ENCODE measurements around the gene SSX2IP. TPM values are rescaled to one million over a fixed set of nuclear protein-coding genes. Genes with fewer than 3 reads are reported as not detected.

Gene SSX2IP
- total RNA-seq, 6 experiments from 2014 or later: 78.3 to 128 (median 121) TPM

- peak; percentile 64 for DNase-seq
- peaks cover 4% of the 10 kb centered on the region; the same call in 1 of the 2 replicates for H3K36me3 Mint-ChIP-seq (ENCODE audit: low read depth)
- H3K4me1 Mint-ChIP-seq (ENCODE audit: low read depth): peaks cover 83% of the 10 kb centered on the region
- H3K4me3 Mint-ChIP-seq: peak overlapping the region; percentile 75
- TF ChIP-seq, protein P1, sequence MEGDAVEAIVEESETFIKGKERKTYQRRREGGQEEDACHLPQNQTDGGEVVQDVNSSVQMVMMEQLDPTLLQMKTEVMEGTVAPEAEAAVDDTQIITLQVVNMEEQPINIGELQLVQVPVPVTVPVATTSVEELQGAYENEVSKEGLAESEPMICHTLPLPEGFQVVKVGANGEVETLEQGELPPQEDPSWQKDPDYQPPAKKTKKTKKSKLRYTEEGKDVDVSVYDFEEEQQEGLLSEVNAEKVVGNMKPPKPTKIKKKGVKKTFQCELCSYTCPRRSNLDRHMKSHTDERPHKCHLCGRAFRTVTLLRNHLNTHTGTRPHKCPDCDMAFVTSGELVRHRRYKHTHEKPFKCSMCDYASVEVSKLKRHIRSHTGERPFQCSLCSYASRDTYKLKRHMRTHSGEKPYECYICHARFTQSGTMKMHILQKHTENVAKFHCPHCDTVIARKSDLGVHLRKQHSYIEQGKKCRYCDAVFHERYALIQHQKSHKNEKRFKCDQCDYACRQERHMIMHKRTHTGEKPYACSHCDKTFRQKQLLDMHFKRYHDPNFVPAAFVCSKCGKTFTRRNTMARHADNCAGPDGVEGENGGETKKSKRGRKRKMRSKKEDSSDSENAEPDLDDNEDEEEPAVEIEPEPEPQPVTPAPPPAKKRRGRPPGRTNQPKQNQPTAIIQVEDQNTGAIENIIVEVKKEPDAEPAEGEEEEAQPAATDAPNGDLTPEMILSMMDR (IDR thresholded peaks at IDR 0.05): no peak
- no peaks in the 10 kb centered on the region; the same call in 1 of the 2 replicates for H3K27me3 Mint-ChIP-seq (ENCODE audit: insufficient read depth)
- H3K9me3 Mint-ChIP-seq: no peaks in the 10 kb centered on the region
- peak overlapping the region; percentile 87 for H3K27ac Mint-ChIP-seq
These were observed 29.4 kb upstream of the SSX2IP start for GRCh38 chr1:84719543-84720217.

- no peak overlapping the region for H3K4me3 Mint-ChIP-seq
- H3K9me3 Mint-ChIP-seq: no peaks in the 10 kb centered on the region
- no peak overlapping the region for H3K27ac Mint-ChIP-seq
- DNase-seq: no peak
- peaks cover 70% of the 10 kb centered on the region for H3K4me1 Mint-ChIP-seq (ENCODE audit: low read depth)
- H3K27me3 Mint-ChIP-seq (ENCODE audit: insufficient read depth): no peaks in the 10 kb centered on the region; the same call in 1 of the 2 replicates
- TF ChIP-seq, protein P1 (IDR thresholded peaks at IDR 0.05): no peak
- H3K36me3 Mint-ChIP-seq (ENCODE audit: low read depth): peaks cover 9% of the 10 kb centered on the region; the same call in 1 of the 2 replicates
These were observed 25.2 kb upstream of the SSX2IP start for GRCh38 chr1:84715342-84716019.

GRCh38 chr1:84712276-84712874 lies 22.1 kb upstream of the SSX2IP start:
- H3K27me3 Mint-ChIP-seq (ENCODE audit: insufficient read depth): no peaks in the 10 kb centered on the region
- no peaks in the 10 kb centered on the region for H3K9me3 Mint-ChIP-seq

GRCh38 chr1:84711869-84712268 lies 21.6 kb upstream of the SSX2IP start:
- no peaks in the 10 kb centered on the region for H3K9me3 Mint-ChIP-seq
- TF ChIP-seq, protein P1 (IDR thresholded peaks at IDR 0.05): no peak
- no peak overlapping the region for H3K4me3 Mint-ChIP-seq
- peak overlapping the region; percentile 71; the same call in 1 of the 2 replicates for H3K27ac Mint-ChIP-seq
- no peak for DNase-seq
- peaks cover 5% of the 10 kb centered on the region; the same call in 1 of the 2 replicates for H3K36me3 Mint-ChIP-seq (ENCODE audit: low read depth)
- no peaks in the 10 kb centered on the region for H3K27me3 Mint-ChIP-seq (ENCODE audit: insufficient read depth)
- H3K4me1 Mint-ChIP-seq (ENCODE audit: low read depth): peaks cover 44% of the 10 kb centered on the region

More at GRCh38 chr1:84712276-84712874, 22.1 kb upstream of the SSX2IP start:
- peak; percentile 60 for DNase-seq
- TF ChIP-seq, protein P1 (IDR thresholded peaks at IDR 0.05): no peak
- Mint-ChIP-seq H3K4me3 (no peak overlapping the region), H3K27ac (peak overlapping the region; percentile 71), H3K36me3 (ENCODE audit: low read depth) (peaks cover 5% of the 10 kb centered on the region; the same call in 1 of the 2 replicates), H3K4me1 (ENCODE audit: low read depth) (peaks cover 44% of the 10 kb centered on the region)

DNA sequence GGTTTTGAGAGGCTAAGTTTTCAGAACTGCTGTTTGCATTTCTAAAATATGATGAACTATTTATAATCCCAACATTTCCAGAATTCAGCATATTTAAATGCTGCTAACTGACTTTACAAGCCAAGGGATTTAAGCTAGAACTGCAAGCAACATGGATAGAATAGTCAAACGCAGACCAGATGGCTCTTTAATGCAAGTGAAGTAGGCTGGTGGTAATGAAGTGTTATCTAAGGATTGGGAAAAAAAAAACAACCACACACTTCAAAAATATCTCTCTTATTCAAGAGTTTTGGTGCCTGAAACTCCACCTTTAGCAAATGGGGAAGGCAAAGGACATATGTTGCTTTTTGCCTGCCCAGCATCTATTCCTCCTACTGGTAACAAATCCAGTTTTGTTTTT lies 20.9 kb upstream of the SSX2IP start:
- H3K27me3 Mint-ChIP-seq (ENCODE audit: insufficient read depth): no peaks in the 10 kb centered on the region
- TF ChIP-seq, protein P1 (IDR thresholded peaks at IDR 0.05): no peak
- peaks cover 41% of the 10 kb centered on the region for H3K4me1 Mint-ChIP-seq (ENCODE audit: low read depth)
- DNase-seq: no peak
- no peaks in the 10 kb centered on the region for H3K9me3 Mint-ChIP-seq
- no peak overlapping the region for H3K27ac Mint-ChIP-seq
- H3K4me3 Mint-ChIP-seq: no peak overlapping the region
- peaks cover 5% of the 10 kb centered on the region; the same call in 1 of the 2 replicates for H3K36me3 Mint-ChIP-seq (ENCODE audit: low read depth)
